COLO829 (cell line): ENCODE data around the gene GGT1.
"Not testable (repeated sequence)": the region's sequence is repeated elsewhere in the genome, so short reads cannot be mapped to it uniquely, and the experiment has no call there.

Experiments
- DNase-seq: peaks from one replicate; pipeline ENCODE4 v3.0.0; 2012; ENCODE audit warnings: low spot score

Gene GGT1

DNA sequence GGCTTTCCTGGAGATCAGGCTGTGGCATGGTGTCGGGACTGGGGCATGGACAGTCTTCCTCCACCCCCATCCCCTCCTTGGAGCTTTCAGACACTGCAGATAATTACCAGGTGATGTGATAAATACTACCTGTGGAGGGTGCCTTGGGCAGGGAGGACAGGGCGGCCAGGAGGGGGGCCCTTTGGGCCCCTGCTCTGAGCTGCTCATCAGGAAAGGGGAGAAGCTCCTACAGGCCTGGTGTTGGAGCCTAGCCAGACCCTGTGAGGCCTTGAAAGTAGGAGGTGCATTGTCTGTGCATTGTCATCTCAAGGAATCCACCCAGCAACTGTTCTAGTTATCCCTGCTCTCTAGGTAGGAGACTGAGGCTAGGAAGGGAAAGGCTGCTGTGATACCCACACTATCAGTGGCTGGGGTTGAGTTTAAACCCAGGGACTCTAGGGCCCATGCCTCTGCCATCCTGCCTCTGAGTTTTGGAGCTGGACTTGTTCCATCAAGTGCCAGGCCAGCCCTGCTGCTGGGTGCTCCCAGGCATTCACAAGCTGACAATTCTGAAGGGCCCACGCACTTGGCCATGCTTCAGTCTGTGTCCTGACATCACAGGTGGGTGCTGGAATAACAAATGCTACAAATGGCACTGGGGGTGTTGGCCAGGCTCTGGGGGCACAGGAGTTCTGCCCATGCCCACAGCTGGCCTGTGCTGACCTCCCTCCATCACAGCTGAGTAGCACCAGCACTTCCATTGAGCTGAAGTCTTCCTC is 2.9 kb upstream of the GGT1 start:
- DNase-seq: not testable (repeated sequence)

DNA sequence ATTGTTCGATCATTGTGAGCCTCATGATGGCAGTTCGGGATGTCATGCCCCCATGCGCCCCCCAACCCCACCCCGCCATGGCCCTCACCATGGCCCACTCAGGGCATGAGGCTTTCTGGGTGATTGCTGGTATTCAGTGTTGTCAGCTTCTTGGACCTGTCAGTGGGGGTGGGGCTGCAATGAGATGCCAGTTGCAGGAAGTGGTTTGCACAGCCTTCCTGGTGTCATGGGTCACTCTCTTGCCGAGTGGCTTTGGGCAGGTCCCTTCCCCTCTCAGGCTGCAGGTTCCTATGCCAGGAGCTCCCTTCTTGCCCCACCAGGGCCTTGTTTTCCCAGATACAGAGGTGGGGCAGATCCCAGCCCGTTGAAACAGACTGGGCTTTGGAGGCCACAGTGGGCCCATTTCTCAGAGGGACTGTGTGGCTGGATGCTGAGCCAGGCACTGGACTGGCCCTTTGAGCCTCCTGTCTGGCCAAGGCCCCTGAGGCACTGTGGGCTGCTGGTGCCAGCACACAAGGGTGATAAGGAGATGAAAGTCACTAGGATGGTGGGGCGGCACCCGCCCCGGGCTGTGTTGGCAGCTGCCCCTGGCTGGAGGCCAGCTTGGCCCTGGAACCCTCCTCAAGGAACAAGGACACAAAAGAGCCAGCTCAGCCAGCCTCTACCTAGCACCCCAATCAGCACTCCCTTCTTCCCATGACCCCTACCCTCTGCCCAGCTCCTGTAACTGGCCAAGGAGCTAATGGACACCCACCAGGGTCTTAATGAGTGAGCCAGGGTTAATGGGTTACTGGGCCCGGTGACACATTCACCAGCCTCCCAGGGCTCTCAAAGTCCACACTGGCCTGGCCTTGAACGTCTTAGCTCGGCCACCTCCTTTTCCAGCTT is 1.5 kb upstream of the GGT1 start:
- DNase-seq: no peak

DNA sequence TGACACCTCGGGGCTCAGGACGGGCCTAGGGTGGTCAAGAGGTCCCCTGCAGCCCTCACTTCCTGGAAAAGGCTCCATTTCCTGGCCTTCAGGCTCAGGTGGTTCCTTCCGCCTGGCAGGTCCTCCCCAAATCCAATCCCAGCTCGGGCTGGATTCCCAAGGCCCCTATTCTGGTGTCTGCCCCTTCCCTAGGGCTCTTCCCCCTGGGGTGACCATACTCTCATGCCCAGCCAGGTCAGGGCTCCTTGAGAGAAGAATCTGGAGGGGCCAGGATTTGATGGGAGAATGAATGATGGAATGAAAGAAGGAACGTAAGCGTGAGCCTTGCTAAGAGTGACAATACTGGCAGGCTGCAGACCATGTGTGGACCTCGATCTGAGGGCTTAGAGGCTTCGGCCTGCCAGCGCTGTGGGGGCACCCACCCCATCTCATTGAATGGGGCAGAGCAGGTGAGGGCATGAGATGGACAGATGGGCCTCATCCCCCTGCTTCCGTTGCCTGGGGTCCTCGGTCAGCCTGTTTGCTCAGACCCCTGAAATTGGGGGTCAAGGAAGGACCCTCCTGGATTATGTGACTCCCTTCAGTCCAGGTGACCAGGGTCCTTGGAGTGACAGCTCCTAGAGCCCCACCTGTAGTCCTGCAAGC is 766 bp upstream of the GGT1 start:
- not testable (repeated sequence) for DNase-seq

DNA sequence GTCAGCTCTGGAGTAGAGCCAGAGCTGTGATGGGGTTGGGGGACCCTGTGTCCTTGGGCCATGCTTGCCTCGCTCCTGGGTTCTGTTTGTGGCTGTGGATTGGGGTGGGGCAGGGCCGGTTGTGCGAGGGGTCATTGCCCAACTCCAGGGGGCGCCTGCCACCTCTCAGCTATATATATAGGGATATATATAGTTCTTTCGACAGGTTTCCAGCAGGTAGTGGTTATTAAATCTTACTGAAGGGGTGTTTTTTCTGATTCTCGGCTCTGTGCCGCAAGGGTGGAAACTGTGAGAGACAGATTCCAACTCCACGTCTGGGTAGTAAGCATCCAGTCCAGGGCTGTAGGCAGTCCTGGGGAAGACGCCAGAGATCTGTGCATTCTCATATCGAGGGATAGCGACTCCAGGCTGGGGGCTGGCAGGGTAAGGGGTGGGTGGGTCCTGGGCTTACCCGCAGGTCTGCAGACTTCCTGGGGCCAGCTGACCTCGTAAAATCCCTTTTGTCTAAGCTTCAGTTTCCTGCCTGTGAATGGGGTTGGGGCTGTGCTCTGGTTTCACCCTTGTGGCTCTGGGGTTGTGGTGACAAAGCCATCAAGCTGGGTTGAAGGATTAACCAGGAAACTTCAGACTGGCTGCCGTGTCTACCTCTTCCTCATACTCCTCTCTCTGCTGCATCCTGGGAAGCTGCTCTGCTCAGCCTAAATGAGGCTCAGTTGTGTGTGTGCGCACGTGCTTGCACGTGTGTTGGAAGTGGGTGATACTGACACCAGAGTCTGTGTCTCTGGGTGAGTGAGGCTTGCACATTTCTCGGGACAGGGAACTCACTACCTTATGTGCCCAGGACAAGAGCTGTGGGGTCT is 1.0 kb downstream of the GGT1 start:
- not testable (repeated sequence) for DNase-seq

DNA sequence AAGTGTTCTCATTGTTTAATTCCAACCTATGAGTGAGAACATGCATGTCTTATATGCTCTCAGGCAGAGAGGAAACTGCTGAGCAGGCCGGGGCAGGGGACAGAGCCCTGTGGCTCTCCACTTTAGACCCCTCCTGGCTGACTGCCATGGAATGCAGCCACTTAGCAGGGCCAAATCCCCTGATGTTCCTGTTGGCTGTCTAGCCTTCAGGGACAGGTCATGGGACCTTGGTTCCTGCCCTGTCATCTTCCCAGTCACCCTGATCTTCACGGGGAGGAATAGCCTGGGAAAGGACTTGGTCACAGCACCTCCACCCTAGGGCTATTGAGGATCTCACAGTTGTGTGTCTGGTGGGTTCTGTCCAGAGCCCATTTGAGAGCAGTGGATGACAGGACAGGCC is 3.3 kb downstream of the GGT1 start:
- not testable (repeated sequence) for DNase-seq

DNA sequence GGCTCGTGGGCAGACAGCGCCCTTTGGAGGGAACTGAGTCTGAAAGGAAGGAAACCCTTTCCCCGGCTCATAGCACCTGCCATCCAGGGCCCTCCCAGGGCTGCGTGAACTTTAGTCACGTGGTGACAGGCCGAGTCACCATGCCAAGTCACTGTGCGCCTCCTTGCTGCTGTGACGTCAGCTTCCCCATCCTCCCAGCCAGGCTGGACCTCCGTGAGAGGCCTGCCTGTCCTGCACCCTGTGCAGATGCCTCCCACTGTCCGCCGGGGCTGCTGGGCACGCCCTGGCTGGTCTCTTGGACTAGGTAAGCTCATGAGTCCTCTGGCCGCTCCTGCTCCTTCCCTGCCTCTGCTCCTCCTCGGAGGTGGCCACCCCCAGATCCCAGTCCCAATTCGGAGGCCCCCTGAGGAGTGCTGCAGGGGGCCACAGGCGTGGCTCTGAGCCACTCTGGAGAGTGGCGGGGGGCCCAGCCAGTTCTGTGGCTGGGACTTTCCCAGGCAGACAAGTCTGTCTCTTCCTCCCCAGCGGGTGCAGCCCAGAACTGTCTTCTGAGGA is 4.5 kb downstream of the GGT1 start:
- DNase-seq: not testable (repeated sequence)

DNA sequence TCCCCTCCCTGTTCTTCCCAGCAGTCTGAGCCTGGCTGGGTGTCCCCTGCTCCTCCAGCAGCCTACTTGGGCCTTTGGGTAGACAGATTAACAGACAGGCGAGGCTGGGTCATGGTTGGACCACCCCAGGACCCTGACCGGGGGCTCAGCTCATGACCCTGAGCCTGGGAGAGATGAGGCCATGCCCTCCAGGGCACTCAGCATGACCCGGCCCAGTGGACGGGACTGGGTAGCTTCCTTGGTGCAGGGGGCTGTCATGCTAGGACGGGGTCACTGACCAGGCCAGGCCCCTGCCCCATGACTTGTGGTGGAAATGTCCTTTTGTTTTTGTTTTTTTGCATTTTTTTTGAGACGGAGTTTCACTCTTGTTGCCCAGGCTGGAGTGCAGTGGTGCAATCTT is 5.3 kb downstream of the GGT1 start:
- DNase-seq: not testable (repeated sequence)

DNA sequence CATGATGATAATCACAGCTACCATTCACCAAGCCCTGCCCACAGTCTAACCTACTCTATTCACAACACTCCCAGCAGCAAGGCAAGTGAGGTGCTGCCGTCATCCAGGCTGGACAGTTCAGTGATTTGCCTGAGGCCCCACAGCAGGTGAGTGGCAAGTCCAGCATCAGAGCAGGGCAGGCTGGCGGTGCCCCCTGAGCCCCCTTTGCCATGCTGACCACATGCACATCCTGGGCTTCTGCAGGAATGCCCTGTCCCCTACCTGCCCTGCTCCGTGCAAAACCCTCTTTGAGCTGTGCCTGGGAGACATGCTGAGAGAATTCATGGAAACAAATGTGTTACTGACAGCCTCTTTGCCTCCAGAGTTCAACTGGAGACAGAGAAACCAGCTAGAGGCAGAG is 6.9 kb downstream of the GGT1 start:
- DNase-seq: not testable (repeated sequence)

DNA sequence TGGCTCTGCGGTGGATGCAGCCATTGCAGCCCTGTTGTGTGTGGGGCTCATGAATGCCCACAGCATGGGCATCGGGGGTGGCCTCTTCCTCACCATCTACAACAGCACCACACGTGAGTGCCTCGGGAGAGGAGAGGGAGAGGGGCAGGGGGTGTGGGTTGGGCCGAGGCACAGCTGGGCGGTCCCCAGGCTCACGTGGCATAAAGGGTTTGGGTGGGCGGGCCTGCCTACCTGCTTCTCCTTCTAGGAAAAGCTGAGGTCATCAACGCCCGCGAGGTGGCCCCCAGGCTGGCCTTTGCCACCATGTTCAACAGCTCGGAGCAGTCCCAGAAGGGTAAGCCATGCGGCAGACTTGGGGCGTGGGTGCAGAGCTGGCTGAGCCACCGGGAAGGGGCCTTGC is 11.8 kb downstream of the GGT1 start:
- not testable (repeated sequence) for DNase-seq

DNA sequence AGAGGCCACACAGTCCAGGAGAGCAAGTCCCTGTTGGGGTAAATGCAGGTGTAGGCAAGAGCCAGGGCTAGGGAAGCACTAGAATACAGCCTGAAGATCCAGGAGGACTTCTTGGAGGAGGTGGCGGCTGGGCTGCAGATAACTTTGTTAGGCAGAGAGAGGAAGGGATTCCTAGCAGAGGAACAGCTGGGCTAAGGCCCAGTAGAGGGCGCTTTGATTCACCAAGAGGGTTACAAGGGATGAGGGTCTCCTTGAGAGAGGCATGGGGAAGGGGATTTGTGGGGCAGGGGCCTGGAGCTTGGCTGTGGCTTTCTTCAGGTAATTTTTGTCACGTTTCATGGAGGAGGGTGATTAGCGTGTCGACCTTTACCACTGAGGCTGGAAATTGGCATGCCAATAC is 18.3 kb downstream of the GGT1 start:
- DNase-seq: not testable (repeated sequence)

DNA sequence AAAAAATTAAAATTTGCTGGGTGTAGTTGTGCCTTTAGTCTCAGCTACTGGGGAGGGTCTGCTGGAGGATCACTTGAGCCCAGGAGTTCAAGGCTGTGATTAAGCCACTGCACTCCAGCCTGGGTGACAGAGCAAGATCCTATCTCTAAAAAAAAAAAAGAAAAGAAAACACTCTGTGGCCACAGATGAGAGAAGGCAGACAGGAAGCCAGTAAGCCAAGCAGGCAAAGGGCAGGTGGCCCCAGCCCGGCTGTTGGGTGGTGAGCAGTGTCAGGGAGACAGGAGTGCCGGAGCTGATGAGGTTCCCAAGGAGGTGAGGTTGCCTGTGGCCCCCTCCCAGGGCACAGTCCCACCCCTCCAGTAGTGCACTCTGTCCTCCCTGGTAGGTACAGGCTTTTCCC is 19.6 kb downstream of the GGT1 start:
- not testable (repeated sequence) for DNase-seq

DNA sequence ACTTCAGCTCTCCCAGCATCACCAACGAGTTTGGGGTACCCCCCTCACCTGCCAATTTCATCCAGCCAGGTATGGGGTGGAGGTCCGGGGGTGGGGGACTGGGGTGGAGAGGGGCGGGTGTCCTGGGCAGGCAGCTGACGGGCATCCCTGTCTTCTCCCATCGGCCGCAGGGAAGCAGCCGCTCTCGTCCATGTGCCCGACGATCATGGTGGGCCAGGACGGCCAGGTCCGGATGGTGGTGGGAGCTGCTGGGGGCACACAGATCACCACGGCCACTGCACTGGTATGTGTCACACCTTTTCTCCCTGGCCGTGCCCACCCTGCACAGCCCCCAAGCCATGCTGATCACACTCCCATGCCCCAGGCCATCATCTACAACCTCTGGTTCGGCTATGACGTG is 24.9 kb downstream of the GGT1 start:
- not testable (repeated sequence) for DNase-seq

DNA sequence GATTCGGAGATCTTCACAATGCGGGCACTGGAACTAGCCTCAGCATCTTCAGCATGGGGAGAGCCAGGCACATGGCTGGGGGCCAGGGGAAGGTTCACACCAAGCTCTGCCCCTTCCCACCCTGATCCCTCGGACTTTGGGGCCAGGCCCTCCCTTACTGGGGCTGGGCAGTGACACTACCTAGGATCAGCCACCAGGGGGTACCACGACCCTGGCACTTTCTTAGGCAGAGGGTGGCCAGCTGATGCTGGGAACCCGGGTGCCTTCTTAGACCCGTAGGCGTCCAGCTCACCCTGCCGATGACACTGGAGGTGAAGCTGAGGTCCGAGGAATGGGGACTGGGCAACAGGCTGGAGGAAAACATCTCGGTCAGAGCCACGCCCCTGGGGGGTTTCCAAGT is 26.1 kb downstream of the GGT1 start:
- DNase-seq: not testable (repeated sequence)

DNA sequence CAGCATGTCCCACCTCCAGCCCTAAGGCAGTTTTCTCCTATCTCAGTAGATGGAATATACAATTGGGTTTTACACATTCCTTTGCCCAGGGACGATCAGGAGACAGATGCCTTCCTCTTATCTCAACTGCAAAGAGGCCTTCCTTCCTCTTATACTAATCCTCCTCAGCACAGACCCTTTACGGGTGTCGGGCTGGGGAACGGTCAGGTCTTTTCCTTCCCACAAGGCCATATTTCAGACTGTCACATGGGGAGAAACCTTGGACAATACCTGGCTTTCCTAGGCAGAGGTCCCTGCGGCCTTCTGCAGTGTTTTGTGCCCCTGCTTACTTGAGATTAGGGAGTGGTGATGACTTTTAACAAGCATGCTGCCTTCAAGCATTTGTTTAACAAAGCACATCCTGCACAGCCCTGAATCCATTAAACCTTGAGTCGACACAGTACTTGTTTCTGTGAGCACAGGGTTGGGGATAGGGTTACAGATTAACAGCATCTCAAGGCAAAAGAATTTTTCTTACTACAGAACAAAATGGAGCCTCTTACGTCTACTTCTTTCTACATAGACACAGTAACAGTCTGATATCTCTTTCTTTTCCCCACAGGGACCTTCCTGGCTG is 27.9 kb downstream of the GGT1 start:
- DNase-seq: not testable (repeated sequence)

DNA sequence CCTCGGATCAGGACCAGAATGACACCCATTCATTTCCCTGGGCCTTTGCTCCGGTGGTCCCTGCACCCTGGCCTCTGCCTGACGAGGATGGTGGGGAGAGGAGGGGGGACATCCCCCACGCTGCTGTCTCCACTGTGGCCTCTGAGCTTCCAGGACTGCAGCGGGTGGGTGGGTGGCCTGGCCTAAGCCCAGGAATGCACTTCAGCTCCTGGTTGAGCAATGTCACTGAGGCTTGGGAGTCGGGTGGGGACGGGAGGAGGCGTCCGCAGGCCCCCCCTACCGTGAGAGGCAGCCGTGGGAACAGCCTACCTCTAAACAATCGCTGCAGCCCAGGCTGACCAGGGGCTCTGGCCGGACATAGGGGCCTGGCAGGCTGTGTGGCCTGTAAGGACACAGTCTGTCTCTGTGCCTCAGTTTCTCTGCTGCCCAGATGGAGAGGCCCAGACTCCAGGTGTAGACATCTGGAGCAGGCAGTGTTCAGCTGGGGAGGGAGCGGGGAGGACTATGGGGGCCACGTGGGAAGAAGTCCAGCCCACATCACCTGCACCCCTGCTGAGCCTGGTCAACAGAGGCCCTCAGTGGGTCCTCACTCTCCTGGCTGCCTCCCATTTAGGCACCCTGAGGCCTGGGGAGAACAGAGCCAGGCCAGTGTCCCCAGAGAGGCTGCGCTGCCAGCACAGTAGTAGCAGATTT is 28.6 kb downstream of the GGT1 start:
- DNase-seq: not testable (repeated sequence)

DNA sequence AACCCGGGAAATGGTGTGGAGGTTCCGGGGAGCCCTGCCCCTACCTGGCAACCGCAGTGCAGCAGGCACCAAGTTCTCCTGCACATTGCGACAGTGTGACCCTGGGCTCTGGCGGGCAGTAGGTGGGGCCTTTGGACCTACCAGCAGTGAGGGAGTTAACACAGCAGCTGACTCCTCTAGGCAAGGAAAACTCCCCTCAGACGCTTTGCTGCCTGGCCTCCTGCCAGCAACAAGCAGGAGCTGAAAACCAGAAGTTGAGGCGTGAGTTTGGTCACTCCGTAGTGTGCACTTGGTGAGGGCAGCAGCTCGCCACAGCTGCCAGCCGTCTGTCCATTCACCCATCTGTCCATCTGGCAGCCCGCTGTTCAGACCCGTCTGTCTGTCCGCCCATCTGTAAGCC is 29.6 kb downstream of the GGT1 start:
- DNase-seq: not testable (repeated sequence)

DNA sequence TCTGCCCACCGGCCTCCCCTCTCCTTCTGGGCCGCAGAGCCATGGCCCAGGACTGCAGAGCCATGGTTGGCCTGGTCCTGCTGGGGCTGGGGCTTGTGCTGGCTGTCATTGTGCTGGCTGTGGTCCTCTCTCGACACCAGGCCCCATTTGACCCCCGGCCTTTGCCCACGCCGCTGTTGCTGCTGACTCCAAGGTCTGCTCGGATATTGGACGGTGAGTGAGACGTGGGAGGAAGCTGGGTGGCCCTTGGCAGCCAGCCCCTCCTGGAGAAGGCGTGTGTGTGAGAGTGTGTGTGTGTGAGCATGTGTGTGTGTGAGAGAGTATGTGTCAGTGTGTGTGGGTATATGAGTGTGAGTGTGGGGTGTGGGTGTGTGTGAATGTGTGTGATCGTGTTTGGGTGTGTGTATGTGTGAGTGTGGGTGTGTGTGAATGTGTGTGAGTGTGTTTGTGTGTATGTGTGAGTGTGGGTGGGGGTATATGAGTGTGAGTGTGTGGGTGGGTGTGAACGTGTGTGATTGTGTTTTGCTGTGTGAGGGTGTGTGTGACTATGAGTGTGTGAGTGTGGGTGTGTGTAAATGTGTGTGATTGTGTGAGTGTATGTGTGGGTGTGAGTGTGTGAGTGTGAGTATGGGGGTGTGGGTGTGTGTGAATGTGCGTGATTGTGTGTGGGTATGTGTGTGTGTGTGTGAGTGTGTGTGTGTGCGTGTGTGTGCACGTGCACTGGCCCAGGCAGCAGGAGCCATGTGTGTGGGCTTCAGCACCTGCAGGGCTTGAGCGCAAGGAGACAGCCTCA is 30.4 kb downstream of the GGT1 start:
- not testable (repeated sequence) for DNase-seq

DNA sequence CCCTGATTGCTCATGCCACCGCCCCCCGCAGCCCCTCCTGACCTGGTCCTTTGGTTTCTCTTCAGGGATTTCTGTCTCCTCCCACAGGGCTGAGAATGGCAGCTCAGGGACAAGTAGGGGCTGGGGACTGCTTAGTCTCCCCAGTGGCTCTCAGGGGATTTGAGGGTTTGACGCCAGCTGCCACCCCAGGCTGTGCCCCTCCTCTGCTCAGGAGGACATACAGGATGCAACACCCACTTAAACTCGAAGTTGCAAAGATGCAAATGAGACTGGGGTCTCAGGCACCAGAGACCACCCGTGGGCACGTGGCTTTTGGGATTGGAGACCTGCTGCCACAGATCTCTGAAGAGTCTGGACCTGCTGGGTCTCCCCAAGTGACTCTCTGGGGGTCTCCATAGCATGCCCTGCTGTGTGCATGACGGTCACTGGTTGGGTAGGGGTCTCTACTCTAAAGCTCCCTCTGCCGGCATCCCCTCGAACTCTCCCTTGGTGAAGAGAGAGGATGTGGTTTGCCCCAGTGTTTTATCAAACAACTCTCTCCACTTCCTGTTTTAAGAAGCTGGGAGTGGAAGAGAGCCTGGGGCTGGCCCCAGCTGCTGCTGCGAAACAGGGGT is 31.9 kb downstream of the GGT1 start:
- DNase-seq: not testable (repeated sequence)

DNA sequence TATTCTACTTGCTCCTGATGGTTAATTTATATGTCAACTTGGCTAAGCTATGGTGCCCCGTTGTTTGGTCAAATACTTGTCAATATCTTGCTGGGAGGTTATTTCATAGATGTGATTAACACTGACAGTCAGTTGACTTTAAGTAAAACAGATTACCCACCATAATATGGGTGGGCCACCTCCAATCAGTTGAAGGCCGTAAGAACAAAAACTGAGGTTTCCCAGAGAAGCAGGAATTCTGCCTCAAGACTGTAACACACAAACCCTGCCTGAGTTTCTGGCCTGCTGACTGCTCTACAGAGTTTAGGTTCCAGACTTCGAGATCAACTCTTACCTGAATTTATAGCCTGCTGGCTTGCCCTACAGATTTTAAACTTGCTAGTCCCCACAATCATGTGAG is 33.5 kb downstream of the GGT1 start:
- DNase-seq: not testable (repeated sequence)
